ENCODE data around the gene PELI2.
"Not testable (repeated sequence)": the region's sequence is repeated elsewhere in the genome, so short reads cannot be mapped to it uniquely, and the experiment has no call there.

Gene PELI2

DNA sequence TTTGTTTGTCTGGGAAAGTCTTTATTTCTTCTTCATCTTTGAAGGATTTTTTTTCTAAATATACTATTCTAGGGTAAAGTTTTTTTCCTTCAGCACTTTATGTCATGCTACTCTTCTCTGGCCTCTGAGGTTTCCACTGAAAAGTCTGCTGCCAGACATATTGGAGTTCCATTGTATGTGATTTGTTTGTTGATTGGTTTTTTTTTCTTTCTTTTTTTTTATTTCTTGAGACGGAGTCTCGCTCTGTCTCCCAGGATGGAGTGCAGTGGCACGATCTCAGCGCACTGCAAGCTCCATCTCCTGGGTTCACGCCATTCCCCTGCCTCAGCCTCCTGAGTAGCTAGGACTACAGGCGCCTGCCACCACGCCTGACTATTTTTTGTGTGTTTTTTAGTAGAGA is 48.4 kb downstream of the PELI2 start:
- H3K4me3 Mint-ChIP-seq, H3K27me3 Mint-ChIP-seq, H3K27ac Mint-ChIP-seq, DNase-seq: not testable (repeated sequence)
- H3K4me1 Mint-ChIP-seq (ENCODE audit: low read depth): peaks cover 11% of the 10 kb centered on the region
- peaks cover 32% of the 10 kb centered on the region for H3K36me3 Mint-ChIP-seq (ENCODE audit: low read depth)
- H3K9me3 Mint-ChIP-seq: peaks cover 48% of the 10 kb centered on the region

DNA sequence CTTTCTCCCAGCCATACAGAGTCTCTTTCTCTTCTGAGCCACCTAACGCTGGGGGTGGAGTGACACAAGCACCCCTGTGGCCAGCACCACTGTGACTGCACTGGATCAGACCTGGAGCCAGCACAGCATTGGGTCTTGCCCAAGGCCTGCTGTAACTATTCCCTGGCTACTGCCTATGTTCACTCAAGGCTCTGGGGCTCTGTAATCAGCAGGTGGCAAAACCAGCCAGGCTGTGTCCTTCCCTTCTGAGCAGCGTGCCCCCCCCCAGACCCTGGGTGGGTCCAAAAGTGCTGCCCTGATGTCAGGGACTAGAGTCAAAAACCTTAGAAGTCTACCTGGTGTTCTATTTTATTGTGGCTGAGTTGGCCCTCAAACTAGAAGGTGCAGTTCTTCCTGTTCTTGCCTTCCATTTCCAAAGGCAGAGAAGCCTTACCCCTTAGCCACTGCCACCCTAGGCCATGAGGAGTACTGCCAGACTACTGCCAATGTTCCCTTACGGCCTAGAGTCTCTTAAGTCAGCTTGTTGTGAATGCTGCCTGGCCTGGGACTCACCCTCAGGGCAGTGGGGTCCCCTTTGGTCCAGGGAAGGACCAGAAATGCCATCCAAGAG is 49.9 kb downstream of the PELI2 start:
- no peak for DNase-seq
- Mint-ChIP-seq H3K27me3 (no peaks in the 10 kb centered on the region), H3K4me3 (no peak overlapping the region), H3K4me1 (ENCODE audit: low read depth) (peaks cover 26% of the 10 kb centered on the region), H3K9me3 (peaks cover 36% of the 10 kb centered on the region), H3K27ac (no peak overlapping the region), H3K36me3 (ENCODE audit: low read depth) (peaks cover 24% of the 10 kb centered on the region)

DNA sequence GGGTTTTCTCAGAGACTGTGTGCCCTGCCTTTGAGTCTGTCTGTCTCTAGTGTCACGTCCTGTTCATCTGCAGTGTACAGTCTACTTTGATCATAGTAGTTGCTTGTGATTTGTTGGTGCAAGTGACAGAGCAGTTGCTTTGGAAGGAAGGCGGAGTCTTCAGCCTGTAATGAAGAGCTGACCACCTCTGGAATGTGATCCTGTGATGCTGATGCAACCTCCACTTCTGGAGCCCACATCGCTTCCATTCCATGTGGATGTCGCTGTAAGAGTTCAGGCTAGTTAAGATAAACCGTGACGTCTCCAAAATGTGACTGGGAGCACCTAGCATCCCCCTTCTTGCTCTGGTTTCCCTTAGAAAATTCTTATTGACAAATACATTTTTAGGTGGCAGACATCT is 51.8 kb downstream of the PELI2 start:
- DNase-seq: no peak
- H3K9me3 Mint-ChIP-seq: peaks cover 19% of the 10 kb centered on the region
- H3K4me3 Mint-ChIP-seq: no peak overlapping the region
- H3K27me3 Mint-ChIP-seq: no peaks in the 10 kb centered on the region
- H3K27ac Mint-ChIP-seq: no peak overlapping the region
- peaks cover 41% of the 10 kb centered on the region for H3K4me1 Mint-ChIP-seq (ENCODE audit: low read depth)
- H3K36me3 Mint-ChIP-seq (ENCODE audit: low read depth): peaks cover 10% of the 10 kb centered on the region

DNA sequence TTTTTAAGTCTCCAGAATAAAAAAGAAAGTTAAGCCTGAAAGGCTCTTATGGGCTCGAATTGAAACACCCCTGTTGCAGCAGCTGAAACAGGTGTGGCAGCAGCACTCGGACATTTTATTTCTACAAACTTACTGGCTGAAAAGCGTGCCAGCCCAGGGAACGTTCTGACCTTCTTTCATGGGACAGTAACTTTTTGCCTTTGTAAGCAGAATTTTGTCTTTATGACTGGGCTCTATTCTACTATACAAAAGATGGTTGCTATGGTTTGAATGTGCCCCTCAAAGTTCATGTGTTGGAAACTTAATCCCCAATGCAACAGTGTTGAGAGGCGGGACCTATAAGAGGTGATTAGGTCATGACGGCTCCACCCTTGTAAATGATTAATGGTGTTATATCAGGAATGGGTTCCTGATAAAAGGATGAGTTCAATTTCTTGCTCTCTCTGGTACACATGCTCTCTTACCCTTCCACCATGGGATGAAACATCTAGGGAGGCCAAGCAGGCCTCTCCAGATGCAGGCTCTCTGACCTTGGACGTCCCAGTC is 52.7 kb downstream of the PELI2 start:
- Mint-ChIP-seq H3K27me3 (no peaks in the 10 kb centered on the region), H3K9me3 (peaks cover 12% of the 10 kb centered on the region), H3K4me3 (no peak overlapping the region), H3K27ac (no peak overlapping the region), H3K4me1 (ENCODE audit: low read depth) (peaks cover 41% of the 10 kb centered on the region), H3K36me3 (ENCODE audit: low read depth) (peaks cover 6% of the 10 kb centered on the region)
- DNase-seq: no peak

DNA sequence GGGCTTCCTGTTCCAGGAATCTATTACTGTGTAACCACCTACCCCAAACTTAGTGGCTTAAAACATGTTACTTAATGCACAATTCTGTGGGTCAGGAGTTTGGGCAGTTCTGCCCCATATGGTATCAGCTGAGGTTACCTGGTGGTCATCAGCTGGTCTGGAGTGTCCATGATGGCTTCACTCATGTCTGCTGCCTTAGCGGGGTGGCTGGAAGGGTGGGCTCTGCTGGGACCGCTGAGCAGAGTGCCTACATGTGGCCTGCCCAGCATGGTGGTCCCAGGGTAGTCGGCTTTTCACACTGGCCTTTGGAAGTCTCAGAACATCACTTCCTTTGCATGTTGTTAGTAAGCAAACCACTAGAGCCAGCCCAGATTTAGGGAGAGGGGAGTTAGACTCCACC is 53.9 kb downstream of the PELI2 start:
- Mint-ChIP-seq H3K4me1 (ENCODE audit: low read depth) (peaks cover 41% of the 10 kb centered on the region), H3K9me3 (peaks cover 5% of the 10 kb centered on the region), H3K27ac (no peak overlapping the region)

DNA sequence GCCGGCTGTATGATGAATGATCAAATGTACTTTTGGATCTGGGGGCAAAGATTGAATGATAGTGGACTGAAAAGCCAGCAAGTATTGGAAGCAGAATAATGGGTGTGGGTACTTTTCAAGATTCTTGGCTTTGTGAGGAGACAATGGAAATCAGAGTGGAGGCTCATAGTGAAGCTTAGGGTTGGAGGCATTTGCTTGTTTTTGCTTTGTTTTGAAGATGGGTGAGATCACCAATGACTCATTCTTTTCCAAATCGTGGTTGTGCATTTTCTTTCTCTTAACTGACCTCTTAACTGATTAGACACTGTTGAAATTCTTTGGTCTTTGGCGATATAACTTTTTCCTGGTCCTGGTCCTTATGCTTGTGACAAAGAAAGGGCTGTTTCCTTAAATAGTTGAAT is 54.4 kb downstream of the PELI2 start:
- H3K9me3 Mint-ChIP-seq: peaks cover under 1% of the 10 kb centered on the region
- H3K4me3 Mint-ChIP-seq: no peak overlapping the region
- peak overlapping the region; percentile 22 for H3K27ac Mint-ChIP-seq
- peaks cover 41% of the 10 kb centered on the region for H3K4me1 Mint-ChIP-seq (ENCODE audit: low read depth)
- no peak for DNase-seq
- no peaks in the 10 kb centered on the region for H3K36me3 Mint-ChIP-seq (ENCODE audit: low read depth)
- H3K27me3 Mint-ChIP-seq: no peaks in the 10 kb centered on the region

More for the DNA sequence above, 53.9 kb downstream of the PELI2 start:
- DNase-seq: no peak
- Mint-ChIP-seq H3K27me3 (no peaks in the 10 kb centered on the region), H3K36me3 (ENCODE audit: low read depth) (peaks cover 1% of the 10 kb centered on the region), H3K4me3 (no peak overlapping the region)

DNA sequence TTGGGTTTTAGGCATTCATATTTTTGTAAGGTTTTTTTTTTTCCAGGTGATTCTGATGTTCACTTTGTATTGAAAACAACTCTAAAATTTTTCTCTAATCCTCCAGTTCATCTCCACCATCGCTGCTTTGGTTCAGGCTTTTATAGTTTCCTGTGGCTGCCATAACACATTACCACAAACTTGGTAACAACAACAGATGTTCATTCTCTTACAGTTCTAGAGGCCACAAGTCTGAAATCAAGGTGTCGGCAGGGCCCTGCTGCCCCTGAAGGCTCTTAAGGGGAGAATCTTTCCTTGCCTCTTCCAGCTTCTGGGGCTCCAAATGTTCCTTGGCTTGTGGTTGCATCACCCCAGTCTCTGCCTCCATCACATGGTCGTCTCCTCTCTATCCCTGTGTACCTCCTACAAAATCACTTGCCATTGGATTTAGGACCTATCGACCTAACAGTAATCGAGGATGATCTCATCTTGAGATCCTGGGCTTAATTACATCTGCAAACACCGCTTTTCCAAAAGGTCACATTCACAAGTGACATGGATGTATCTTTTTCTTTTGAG is 55.2 kb downstream of the PELI2 start:
- no peaks in the 10 kb centered on the region for H3K9me3 Mint-ChIP-seq
- peaks cover under 1% of the 10 kb centered on the region for H3K36me3 Mint-ChIP-seq (ENCODE audit: low read depth)
- no peak for DNase-seq
- no peak overlapping the region for H3K4me3 Mint-ChIP-seq
- H3K4me1 Mint-ChIP-seq (ENCODE audit: low read depth): peaks cover 41% of the 10 kb centered on the region
- H3K27ac Mint-ChIP-seq: peak overlapping the region; percentile 38
- no peaks in the 10 kb centered on the region for H3K27me3 Mint-ChIP-seq

DNA sequence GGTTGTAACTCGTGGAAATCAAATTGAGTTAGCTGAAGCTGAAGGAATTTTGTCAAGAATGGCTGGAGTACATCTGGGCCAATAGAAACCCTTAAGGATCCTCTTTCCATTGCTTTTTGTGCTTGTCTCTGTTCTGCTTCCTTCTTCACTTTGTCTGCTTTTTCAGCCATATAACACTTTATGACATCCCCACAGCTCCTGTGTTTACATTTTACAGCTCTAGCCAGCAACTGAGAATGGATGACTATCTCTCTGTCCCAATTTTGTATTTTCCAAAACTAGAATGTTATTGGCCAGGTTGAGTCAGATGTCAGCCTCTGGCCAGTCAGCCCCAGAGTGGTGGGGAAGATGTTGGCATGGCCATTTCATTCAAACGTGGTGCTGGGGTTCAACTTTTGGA is 57.6 kb downstream of the PELI2 start:
- Mint-ChIP-seq H3K4me1 (ENCODE audit: low read depth) (peaks cover 35% of the 10 kb centered on the region), H3K9me3 (no peaks in the 10 kb centered on the region), H3K36me3 (ENCODE audit: low read depth) (peaks cover 15% of the 10 kb centered on the region), H3K27ac (no peak overlapping the region), H3K27me3 (no peaks in the 10 kb centered on the region), H3K4me3 (no peak overlapping the region)
- no peak for DNase-seq

DNA sequence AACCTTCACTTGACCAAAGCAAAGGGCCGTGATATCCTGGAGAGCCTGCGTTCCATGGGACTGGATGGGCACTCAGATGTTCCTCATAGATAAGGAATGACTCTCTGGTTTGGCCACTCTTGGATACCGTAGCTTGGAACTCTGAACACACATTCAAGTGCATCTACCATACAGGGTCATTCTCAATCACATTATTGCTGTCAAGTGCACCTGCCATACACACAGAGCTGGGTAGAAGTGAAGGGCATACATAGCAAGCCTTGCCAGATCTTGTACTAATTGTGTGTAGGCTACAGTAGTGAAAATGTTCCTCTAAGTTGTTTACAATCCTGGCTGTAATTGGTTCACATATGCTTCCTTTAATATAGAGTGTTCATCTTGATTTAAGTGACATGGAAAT is 58.3 kb downstream of the PELI2 start:
- Mint-ChIP-seq H3K4me1 (ENCODE audit: low read depth) (peaks cover 29% of the 10 kb centered on the region), H3K9me3 (no peaks in the 10 kb centered on the region), H3K27me3 (no peaks in the 10 kb centered on the region), H3K4me3 (no peak overlapping the region), H3K36me3 (ENCODE audit: low read depth) (peaks cover 15% of the 10 kb centered on the region), H3K27ac (no peak overlapping the region)
- DNase-seq: no peak

DNA sequence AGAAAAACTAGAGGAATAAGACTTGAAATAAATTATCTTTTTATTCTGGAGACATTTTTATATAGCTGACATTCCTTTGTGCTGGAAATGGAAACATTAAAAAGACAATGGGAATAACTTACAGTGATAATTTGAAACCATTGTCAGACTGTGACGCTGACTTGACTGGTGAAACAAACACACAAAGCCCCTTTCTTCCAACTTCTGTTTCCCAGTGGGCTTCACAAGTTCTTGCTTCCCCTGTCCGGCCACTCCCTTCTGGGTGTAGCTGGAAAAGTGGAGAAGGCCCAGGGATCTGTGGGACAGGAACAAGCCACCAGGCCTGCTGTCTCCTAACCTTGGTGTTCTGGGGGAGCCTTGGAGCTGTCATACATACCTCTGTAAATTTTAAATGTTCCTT is 58.8 kb downstream of the PELI2 start:
- peaks cover 25% of the 10 kb centered on the region for H3K4me1 Mint-ChIP-seq (ENCODE audit: low read depth)
- no peak for DNase-seq
- H3K4me3 Mint-ChIP-seq: no peak overlapping the region
- no peaks in the 10 kb centered on the region for H3K9me3 Mint-ChIP-seq
- H3K27me3 Mint-ChIP-seq: no peaks in the 10 kb centered on the region
- H3K36me3 Mint-ChIP-seq (ENCODE audit: low read depth): peaks cover 15% of the 10 kb centered on the region
- no peak overlapping the region for H3K27ac Mint-ChIP-seq

DNA sequence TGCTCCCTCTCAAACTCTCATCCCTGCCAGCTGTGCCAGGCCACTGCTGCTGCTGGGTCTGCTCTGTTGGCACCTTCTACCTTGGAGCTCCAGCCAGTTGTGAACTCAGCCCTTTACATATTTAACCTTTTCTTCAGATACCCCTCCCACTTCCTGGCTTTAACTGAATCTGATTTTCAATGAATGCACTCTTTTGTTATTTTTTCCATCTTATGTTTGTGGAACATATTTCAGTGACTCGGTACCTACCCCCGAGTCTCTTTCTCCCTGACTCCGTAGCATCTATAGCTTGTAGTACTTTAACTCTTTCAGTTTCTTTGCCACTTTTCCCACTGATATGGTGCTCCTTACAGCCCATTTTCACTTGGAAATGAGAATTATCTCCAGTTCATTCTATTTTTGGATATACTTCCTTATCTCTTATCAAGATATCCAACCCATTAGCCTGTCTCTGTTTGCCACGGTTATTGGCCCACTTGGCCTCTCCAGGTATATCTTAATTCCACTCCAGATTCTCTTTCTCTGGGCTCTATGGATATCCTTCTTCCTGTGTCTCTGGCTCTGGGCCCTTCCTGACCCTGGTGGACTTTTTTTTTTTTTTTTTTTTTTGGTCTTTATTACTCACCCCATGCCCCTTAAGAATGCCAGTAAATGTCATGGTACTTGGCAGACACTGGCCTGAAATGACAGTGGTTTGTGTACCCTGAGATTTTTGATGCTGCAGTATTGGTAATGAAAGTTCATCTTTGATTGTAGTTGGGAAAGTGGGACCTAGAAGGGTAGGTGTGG is 62.7 kb downstream of the PELI2 start:
- Mint-ChIP-seq H3K9me3 (no peaks in the 10 kb centered on the region), H3K4me3 (no peak overlapping the region), H3K36me3 (ENCODE audit: low read depth) (peaks cover 15% of the 10 kb centered on the region), H3K27me3 (no peaks in the 10 kb centered on the region), H3K27ac (no peak overlapping the region), H3K4me1 (ENCODE audit: low read depth) (no peaks in the 10 kb centered on the region)
- no peak for DNase-seq

DNA sequence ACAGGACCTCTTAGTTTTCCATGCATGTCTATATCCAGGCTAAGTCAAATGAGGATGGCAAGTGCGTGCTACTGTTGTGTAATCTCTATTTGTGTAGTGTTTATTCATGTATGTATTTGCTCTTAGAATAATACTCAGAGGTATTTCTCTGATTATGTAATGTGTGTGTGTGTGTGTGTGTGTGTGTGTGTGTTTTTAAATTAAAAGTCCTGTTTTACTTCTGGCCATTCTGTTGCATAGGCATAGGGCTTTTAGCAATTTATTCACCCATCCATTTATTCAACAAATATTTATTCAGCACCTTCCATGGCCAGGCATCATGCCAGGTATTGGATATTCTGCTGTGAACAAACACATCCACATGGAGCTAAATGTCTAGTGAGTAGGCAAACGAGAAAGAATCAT is 63.5 kb downstream of the PELI2 start:
- Mint-ChIP-seq H3K27ac (no peak overlapping the region), H3K36me3 (ENCODE audit: low read depth) (peaks cover 15% of the 10 kb centered on the region), H3K27me3 (no peaks in the 10 kb centered on the region), H3K9me3 (no peaks in the 10 kb centered on the region), H3K4me3 (no peak overlapping the region), H3K4me1 (ENCODE audit: low read depth) (no peaks in the 10 kb centered on the region)
- no peak for DNase-seq

DNA sequence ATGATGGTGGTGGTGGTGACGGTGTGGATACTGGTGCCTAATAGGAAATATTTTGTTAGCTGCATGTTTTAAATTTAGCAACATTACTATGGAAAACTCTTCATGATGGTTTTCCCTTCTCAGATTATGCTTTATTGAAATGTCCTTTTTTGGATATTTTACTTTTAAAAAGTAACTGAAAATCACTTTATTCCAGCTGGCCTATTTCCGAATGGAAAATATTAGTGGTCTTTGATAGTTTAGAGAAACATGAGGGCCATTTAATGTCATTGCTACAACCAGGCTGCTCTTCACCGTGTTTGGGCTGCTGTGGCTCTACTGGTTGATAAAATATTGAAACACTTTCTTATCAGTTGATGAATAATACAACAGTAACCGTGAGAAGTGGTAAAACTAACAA is 64.2 kb downstream of the PELI2 start:
- H3K27me3 Mint-ChIP-seq: no peaks in the 10 kb centered on the region
- DNase-seq: no peak
- no peaks in the 10 kb centered on the region for H3K9me3 Mint-ChIP-seq
- H3K4me1 Mint-ChIP-seq (ENCODE audit: low read depth): no peaks in the 10 kb centered on the region
- peaks cover 15% of the 10 kb centered on the region for H3K36me3 Mint-ChIP-seq (ENCODE audit: low read depth)
- no peak overlapping the region for H3K4me3 Mint-ChIP-seq
- no peak overlapping the region for H3K27ac Mint-ChIP-seq

DNA sequence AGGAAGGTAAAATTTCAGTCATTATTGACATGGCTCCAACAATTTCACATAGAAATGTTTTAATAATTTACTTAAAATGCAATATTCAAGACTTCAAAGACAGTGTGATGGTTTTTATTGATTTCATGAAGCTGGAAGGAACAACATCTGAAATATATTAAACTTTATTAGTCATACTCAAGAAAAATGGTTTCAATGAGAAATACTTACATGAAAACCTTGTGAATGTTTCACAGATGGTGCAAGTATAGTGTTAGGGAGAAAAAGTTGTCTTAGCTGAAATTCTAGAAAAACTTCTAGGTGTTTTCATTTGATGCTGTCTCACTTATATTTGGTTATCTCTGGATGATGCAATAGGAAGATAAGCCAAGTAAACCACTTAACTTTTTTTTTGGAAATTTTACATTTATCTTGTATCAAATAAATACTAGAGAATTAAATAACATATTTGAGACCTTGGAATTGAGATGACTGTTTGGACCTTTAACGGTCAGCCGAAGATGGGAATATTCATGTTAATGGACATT is 65.5 kb downstream of the PELI2 start:
- H3K9me3 Mint-ChIP-seq: no peaks in the 10 kb centered on the region
- no peak overlapping the region for H3K27ac Mint-ChIP-seq
- no peak overlapping the region for H3K4me3 Mint-ChIP-seq
- no peaks in the 10 kb centered on the region for H3K4me1 Mint-ChIP-seq (ENCODE audit: low read depth)
- DNase-seq: no peak
- H3K27me3 Mint-ChIP-seq: no peaks in the 10 kb centered on the region
- H3K36me3 Mint-ChIP-seq (ENCODE audit: low read depth): peaks cover 11% of the 10 kb centered on the region

DNA sequence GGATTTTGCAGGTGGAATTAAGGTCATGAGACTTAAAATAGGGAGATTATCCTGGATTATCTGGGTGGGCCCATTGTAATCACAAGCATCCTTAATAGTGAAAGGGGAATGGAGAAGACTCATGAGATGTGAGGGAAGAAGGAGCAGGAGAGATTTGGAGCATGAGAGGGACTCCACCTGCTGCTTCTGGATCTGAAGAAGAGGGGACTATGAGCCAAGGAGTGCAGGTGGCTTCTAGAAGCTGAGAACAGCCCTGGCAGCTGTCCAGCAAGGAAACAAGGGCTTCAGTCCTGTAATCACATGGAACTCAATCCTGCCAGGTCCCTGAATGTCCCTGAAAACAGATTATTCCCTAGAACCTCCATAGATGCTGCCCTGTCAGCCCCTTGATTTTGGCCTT is 67.8 kb downstream of the PELI2 start:
- H3K4me3 Mint-ChIP-seq: no peak overlapping the region
- H3K36me3 Mint-ChIP-seq (ENCODE audit: low read depth): no peaks in the 10 kb centered on the region
- no peaks in the 10 kb centered on the region for H3K27me3 Mint-ChIP-seq
- no peak overlapping the region for H3K27ac Mint-ChIP-seq
- H3K9me3 Mint-ChIP-seq: no peaks in the 10 kb centered on the region
- H3K4me1 Mint-ChIP-seq (ENCODE audit: low read depth): no peaks in the 10 kb centered on the region
- no peak for DNase-seq

All from activated T-cell treated with anti-CD3 and anti-CD28 coated beads, Interleukin-2, amount 50 U/mL, for 24 hours (primary cell).